Upper lobe of left lung (tissue), 4 donors: Measurements from ENCODE around the gene CRTC1.

ENCODE experiments used
- CTCF ChIP-seq, 6 experiments: fragments of 450-650 bp in 4 of 6; fragments of 200-600 bp in 2 of 6; sonication (generic) in 2 of 6; IDR thresholded peaks; one replicate each; pipeline ENCODE4 v1.5.1; 2016 to 2019; ENCODE audit warnings: antibody characterized with exemption in 6 of 6
- POLR2A ChIP-seq, 4 donors: fragments of 450-650 bp; IDR thresholded peaks; one replicate each; pipeline ENCODE4 v1.5.1; 2016 to 2017; ENCODE audit warnings: antibody characterized with exemption in 4 of 4, mild to moderate bottlenecking in 2 of 4
- POLR2AphosphoS5 ChIP-seq, 2 donors: sonication (generic); formaldehyde crosslinking; IDR thresholded peaks; one replicate each; pipeline ENCODE4 v1.5.1; 2017; ENCODE audit warnings: antibody characterized with exemption in 2 of 2

GRCh38 chr19:18796239-18796638 is 112.8 kb downstream of the CRTC1 start:
- TF ChIP-seq POLR2AphosphoS5 (IDR thresholded peaks at IDR 0.05) (no peak), CTCF (IDR thresholded peaks at IDR 0.05) (no peak), POLR2A (IDR thresholded peaks at IDR 0.05) (no peak)
